ENCODE data around the gene OBP2B.
"Not testable (repeated sequence)": the region's sequence is repeated elsewhere in the genome, so short reads cannot be mapped to it uniquely, and the experiment has no call there.

Gene OBP2B

GRCh38 chr9:133201424-133202144, 7.5 kb downstream of the OBP2B start:
- no peak for DNase-seq (ENCODE audit: low read depth in 2 of 2)

DNA sequence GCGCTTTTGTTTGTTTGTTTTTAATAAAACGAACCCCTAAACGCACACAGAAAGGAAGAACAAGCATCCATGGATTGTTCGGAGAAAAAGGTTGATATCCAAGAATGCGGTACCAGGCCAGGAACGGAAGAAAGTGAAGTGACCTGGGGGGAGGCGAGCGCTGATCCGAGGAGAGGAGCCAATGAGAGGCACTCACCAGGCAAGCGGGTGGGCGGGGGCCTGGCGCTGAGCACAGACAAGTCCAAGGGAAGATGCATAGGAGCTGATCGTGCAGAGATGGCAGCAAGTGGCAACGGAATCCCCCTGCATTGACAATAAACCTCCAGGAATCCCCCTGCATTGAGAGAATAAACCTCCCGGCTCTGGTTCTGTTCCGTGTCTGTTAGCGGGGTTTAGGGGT, 8.4 kb downstream of the OBP2B start:
- no peak for DNase-seq (ENCODE audit: low read depth in 2 of 2)

- no peak for DNase-seq (ENCODE audit: low read depth in 2 of 2)
These were observed 9.3 kb downstream of the OBP2B start for GRCh38 chr9:133199648-133200321.

DNA sequence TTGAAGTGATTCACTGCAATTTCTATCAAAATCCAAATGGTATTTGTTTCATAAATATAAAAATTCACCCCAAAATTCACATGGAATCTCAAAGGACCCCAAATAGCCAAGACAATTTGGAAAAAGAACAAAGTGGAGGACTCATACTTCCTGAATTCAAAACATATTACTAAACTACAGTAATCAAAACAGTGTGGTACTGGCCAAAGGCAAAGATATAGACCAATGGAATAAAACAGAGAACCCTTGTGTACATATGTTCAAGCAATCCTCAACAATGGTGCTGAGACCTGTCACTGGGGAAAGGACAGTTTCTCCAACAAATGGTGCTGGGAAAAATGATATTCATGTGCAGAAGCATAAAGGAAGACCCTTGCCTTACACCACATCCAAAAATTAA, 14.0 kb downstream of the OBP2B start:
- DNase-seq (ENCODE audit: low read depth in 2 of 2): no peak

DNA sequence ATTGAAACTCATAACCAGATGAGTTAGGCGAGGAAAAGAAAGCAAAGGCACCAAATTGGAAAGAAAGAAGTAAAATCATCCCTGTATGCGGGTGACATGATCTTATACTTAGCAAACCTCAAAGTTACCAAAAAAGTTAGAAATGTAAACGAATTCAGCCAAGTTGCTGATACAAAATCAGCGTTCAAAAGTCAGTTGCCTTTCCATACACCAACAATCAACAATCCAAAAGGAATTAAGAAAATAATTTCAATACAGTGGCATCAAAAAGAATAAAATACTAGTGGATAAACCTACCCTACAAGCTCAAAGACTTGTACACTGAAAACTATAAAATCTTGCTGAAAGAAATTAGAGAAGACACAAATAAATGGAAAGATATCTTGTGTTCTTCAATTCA, 14.5 kb downstream of the OBP2B start:
- DNase-seq (ENCODE audit: low read depth in 2 of 2): no peak

DNA sequence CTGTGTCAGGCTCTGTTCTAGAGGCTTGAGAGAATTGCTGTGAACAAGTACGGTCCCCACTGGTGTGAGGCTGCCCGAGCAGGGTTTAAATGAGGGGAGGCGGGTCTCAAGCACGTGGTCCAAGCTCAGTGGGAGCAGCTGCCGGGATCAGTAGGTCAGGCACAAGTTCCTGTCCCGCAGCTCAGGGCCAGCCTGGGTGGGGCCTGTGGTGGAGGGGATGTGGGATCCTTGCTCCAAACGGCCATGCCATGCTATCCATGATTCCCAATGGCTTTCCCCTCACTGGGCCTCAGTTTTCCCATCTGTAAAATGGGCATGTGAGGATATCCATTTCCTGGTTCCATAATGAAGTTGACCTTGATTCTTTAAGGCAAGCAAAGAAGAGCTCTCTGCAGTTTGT, 17.1 kb downstream of the OBP2B start:
- DNase-seq (ENCODE audit: low read depth in 2 of 2): no peak

DNA sequence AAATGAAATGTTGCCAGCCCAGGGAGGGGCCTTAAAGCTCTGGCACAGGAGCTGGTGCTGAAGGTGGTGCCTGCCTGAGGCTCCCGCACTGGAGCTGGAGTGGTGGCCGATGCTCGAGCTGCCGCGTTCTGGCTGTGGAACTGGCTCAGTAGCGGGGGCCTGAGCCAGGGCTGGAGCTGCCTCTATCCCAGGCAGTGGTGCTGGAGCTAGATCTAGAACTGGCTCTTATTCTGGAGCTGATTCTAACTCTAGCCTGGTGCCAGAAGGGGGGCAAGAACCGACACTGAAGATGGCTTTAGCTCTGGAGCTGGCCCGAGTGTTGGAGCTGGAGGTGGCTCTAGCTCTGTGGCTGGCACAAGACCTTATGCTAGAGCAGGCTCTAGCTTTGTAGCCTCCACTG, 19.2 kb downstream of the OBP2B start:
- DNase-seq (ENCODE audit: low read depth in 2 of 2): no peak

GRCh38 chr9:133188843-133189180, 20.2 kb downstream of the OBP2B start:
- DNase-seq (ENCODE audit: low read depth in 2 of 2): no peak

DNA sequence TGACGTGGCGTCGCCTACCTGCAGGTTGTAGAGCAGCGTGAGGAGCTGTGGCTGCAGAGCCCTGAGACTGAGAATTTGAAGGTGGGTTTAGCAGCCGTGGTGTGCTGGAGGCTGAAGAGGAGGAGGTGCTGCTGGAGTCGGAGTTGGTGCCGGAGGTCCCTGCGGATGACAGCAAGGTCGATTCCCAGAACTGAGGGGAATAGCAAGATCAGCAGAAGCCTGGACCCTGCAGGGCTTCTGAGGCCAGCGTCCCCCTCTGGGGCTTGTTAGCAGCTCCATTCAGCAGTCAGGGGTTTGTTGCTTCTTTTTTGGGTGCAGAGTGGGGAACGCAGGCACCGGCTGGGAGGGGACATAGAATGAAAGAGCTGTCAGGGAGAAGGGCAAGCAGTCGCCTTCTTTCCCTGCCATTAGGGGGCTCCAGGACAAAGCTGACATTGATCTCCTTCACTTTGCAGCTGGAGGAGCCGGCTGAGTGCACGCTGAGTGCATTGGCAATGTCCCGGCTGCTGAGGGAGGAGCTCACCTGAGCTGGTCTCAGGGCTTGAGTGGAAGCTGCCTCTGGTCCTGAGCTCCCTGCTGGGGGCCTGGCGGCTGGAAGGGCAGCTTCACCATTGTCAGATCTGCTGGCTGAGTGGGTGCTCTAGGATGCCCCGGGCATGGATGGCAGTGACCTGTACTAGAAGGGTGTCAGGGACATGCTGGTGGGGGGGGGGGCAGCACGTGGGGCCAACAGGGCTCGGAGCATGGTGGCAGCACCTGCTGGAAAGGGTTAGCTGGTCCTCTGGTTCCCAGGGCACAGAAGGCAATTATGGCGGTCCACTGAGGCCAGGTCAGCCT, 20.8 kb downstream of the OBP2B start:
- DNase-seq (ENCODE audit: low read depth in 2 of 2): no peak

DNA sequence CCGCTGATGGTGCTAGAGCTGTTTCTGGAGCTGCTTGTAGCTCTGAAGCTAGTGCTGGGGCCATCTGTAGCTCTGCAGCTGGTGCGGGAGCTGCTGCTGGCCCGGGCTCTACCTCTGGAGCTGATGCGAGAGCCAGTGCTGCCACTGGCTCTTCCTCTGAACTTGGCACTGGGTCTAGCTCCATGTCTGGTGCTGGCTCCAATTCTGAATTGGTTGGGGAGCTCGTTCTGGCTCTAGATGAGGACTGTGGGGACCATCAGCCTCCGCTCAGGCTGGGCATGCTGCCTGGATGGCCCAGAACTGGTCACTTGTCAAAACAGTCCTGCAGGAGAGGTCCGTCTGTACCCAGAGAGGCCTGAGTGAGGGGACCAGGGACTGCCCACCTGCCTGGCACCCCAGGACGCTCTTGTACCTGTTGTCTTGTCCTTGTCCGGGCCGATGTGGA, 21.5 kb downstream of the OBP2B start:
- DNase-seq (ENCODE audit: low read depth in 2 of 2): no peak

- no peak for DNase-seq (ENCODE audit: low read depth in 2 of 2)
These were observed 22.3 kb downstream of the OBP2B start for GRCh38 chr9:133186736-133187135.

GRCh38 chr9:133184971-133185370, 24.1 kb downstream of the OBP2B start:
- peak; percentile 54 to 56 for DNase-seq (ENCODE audit: low read depth in 2 of 2)

GRCh38 chr9:133182151-133182550, 26.9 kb downstream of the OBP2B start:
- no peak for DNase-seq (ENCODE audit: low read depth in 2 of 2)

DNA sequence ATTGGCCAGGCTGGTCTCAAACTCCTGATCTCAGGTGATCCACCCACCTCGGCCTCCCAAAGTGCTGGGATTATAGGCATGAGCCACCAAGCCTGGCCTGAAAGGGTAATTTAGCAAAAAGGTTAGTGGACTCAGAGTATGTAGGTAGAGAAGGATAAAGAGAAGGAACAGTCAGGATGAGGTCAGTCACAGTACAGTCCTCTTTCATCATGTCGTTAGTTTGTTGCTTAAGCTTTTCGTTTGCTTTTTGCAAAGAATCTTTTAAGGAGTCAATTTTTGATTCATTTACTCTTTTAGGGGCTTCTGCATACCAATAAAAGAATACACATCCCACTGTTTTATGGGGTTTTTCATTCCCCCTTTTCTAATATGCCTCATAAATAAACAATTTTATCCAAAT, 27.5 kb downstream of the OBP2B start:
- no peak for DNase-seq (ENCODE audit: low read depth in 2 of 2)

DNA sequence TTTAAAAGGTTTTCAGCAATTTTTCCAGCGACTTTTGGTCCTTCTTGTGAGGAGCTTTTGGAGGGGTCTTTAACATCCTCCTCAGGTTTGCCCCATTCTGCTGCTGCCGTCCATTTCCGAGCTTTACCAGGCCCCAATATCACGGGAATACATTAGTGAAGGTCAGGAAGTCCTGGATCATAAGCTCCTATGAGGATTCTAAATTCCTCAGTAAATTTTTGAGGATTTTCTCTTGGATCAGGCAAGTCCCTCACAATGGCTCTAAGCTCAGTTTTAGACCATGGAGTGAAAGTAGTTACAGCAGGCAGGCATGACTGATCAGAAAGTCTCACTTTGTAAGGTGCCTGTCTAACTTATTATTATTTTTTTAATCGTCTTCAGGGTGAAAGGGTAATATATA, 28.1 kb downstream of the OBP2B start:
- DNase-seq (ENCODE audit: low read depth in 2 of 2): no peak

DNA sequence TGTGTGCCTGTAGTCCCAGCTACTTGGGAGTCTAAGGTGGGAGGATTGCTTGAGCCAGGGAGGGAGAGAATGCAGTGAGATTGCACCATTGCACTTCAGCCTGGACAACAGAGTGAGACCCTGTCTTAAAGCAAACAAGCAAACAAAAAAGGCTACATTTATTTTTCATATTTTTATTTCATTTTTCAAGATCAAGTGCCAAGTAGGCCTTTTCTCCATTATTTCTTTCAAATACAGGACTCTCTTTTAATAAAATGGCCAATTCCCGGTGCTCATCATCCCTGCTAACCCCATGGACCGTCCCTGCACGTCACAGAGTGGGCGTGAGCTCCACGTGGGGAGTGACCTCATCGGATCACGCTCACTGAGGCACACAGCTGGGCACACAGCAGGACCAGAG, 36.0 kb downstream of the OBP2B start:
- no peak for DNase-seq (ENCODE audit: low read depth in 2 of 2)

DNA sequence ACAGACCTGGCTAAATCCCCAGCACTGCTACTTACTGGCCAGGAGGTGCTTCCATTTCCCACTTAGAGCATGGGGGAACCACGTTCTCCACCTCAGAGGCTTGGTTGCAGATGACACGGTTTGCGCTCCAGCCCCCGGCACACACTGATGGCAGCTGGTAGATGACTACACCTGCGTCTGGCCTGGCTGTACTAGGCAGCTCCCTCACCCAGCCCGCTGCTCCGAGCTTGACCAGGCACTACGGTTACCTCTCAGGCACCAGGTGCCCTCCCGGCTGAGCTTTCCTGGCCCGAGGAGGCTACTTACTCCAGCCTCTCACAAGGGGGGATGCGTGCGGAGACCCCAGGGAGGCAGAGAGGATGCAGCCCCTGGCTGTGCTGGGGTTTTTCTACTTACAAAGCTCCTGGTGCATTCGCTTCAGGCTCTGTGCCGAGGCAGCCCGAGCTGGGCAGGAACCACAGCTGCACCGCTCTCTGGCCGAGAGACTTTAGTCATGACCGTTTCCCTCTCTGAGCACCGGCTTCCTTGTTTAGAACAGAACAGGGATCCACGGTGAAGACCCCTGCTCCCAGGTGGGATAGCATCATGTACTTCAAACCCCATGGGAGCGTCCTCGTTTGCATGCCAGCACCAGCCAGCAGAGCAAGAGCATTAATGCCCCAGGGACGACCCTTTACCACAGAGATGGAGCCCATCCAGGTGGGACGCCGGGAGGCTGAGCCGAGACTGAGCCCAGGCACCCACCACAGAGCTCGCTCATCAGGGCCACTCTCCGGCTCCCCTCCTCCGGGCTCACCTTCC, 37.7 kb downstream of the OBP2B start:
- DNase-seq (ENCODE audit: low read depth in 2 of 2): no peak

DNA sequence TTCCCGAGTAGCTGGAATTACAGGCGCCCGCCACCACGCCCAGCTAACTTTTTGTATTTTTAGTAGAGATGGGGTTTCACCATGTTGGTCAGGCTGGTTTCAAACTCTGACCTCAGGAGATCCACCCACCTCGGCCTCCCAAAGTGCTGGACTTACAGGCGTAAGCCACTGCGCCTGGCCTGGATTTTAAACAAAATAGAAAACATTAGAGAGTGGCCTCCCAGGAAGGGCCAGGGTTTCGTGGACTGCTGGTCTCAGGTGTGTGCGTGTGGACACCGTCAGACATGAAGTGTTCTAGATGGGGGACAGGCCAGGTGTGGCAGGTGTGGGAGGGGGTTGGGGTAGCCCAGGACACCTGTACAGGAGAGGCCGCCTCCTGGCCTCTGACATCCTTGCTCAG, 38.3 kb downstream of the OBP2B start:
- no peak for DNase-seq (ENCODE audit: low read depth in 2 of 2)

DNA sequence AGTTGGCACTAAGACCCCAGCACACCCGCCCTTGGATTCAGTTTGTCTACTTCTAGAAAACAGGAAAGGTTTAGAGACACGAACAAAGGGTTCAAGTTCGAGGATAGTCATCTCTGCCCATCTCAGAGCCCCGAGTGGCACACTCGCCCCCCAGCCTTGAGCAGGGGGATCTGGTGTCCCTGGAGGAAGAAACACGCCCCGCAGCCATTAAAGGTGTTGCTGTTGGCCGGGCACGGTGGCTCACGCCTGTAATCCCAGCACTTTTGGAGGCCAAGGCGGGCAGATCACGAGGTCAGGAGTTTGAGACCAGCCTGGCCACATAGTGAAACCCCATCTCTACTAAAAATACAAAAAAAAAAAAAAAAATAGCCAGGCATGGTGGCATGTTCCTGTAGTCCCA, 39.4 kb downstream of the OBP2B start:
- not testable (repeated sequence) for DNase-seq (ENCODE audit: low read depth in 2 of 2)

DNA sequence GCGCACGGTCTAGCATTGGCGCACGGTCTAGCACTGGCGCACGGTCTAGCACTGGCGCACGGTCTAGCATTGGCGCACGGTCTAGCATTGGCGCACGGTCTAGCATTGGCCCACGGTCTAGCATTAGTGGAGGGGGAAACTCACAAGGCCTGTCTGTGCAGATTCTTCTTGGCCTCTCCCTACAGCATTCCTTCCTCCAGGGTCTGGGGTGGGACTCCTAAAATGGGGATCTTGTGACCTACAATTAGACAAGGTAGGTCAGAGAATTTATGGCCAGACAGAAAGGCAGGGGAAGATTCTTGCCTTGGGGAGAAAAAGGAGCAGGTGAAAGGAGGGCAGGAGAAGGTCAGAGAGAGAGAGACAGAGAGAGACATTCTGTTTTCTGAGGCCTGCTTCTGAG, 39.9 kb downstream of the OBP2B start:
- no peak for DNase-seq (ENCODE audit: low read depth in 2 of 2)

DNA sequence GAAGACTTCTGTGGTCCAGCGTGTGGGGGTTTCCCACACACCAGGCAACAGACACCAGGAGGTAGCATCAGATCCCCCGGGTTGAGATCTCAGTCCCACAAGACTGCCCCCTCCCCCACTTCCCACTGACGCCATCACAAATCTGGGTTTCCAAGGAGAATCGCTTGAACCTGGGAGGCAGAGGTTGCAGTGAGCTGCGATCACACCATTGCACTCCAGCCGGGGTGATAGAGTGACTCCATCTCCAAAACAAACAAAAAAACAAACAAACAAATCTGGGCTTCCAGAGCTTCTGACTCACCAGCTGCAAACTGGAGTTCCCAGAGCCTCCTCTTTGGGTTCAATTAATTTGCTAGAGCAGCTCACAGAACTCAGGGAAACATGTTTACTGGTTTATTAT, 40.6 kb downstream of the OBP2B start:
- no peak for DNase-seq (ENCODE audit: low read depth in 2 of 2)

DNA sequence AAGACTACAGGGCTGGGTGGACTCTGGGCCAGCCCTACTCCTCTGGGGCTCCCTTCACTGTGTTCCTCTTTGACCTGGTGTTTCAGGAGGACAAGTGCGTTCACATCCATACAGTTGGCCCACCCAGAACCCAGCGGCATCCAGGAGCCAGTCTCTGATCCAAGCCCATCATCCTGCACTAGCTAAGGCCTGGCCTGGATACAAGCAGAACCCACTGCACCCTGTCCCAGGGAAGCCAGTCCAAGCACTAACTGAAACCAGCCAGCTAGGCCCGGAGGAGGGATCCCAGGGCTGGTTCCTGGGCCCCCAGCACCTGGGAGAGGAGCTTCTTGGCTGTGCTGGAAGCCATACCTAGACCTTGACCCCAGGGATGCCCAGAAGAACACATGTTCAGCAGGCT, 41.3 kb downstream of the OBP2B start:
- DNase-seq (ENCODE audit: low read depth in 2 of 2): no peak
